H1 (cell line): ENCODE measurements around the gene NADK2. TPM values are rescaled to one million over a fixed set of nuclear protein-coding genes. Genes with fewer than 3 reads are reported as not detected.

Experiments
- CTCF ChIA-PET: fragments of 300-600 bp; sonication (Branson Sonifier 250); formaldehyde crosslinking; loops from one replicate; lab custom pipeline; 2021; ENCODE audit not compliant: partially characterized antibody; lab: Charles Lee
- POLR2A ChIA-PET: fragments of 300-600 bp; sonication (Branson Sonifier 250); formaldehyde crosslinking; loops from one replicate; lab custom pipeline; 2021; ENCODE audit warnings: inconsistent platforms; ENCODE audit not compliant: partially characterized antibody; lab: Charles Lee
- DNase-seq, 2 experiments: peaks; one replicate each; pipeline versions ENCODE4 v3.0.0 to v3.0.0-alpha.2; 2010 to 2022; ENCODE audit warnings: low spot score in 2 of 2, low read depth in 1 of 2, mixed read lengths in 1 of 2
- FAIRE-seq: peaks from 2 replicates; lab custom pipeline; 2011; peaks lifted over from hg19 to GRCh38; lab: Jason Lieb, UNC
- H2AFZ ChIP-seq: 2 replicates; pipeline ENCODE4 v1.8.1; 2012; ENCODE audit warnings: low read length, inconsistent platforms
- H2AK5ac ChIP-seq: 2 replicates; pipeline ENCODE4 v1.6.1; 2013; ENCODE audit warnings: low read depth, low read length
- H2BK120ac ChIP-seq: replicated peaks from 2 replicates; pipeline ENCODE3; 2013; ENCODE audit warnings: low read depth, low read length, inconsistent platforms
- H2BK12ac ChIP-seq: 2 replicates; pipeline ENCODE4 v1.6.1; 2013; ENCODE audit warnings: low read depth, low read length
- H2BK15ac ChIP-seq: 2 replicates; pipeline ENCODE4 v1.6.1; 2013; ENCODE audit warnings: low read length
- H2BK20ac ChIP-seq: 2 replicates; pipeline ENCODE4 v1.6.1; 2013; ENCODE audit warnings: low read length
- H2BK5ac ChIP-seq: 2 replicates; pipeline ENCODE4 v1.6.1; 2013; ENCODE audit warnings: low read depth, low read length
- H3K14ac ChIP-seq: 2 replicates; pipeline ENCODE4 v1.6.1; 2013; ENCODE audit warnings: inconsistent platforms; ENCODE audit not compliant: insufficient read length
- H3K18ac ChIP-seq: 2 replicates; pipeline ENCODE4 v1.6.1; 2013; ENCODE audit warnings: low read length; ENCODE audit errors: extremely low read depth
- H3K23ac ChIP-seq: 2 replicates; pipeline ENCODE4 v1.6.1; 2013; ENCODE audit warnings: inconsistent platforms; ENCODE audit not compliant: insufficient read length
- H3K23me2 ChIP-seq: 2 replicates; pipeline ENCODE4 v1.6.1; 2013; ENCODE audit warnings: low read depth, low read length
- H3K27ac ChIP-seq: 2 replicates; pipeline ENCODE4 v1.6.1; 2011; ENCODE audit warnings: low read depth, low read length, inconsistent platforms
- H3K27me3 ChIP-seq, 4 experiments: replicated peaks in 1 of 4; 1 replicate in 1 of 4; 2 replicates in 3 of 4; pipeline versions ENCODE4 v1.6.1 to v1.8.1; 2011 to 2013; ENCODE audit warnings: low read length in 3 of 4, mild to moderate bottlenecking in 3 of 4, inconsistent platforms in 2 of 4, mixed read lengths in 2 of 4, moderate library complexity in 1 of 4; ENCODE audit not compliant: control insufficient read depth in 3 of 4, insufficient read depth in 3 of 4; ENCODE audit errors: extremely low read depth in 1 of 4
- H3K36me3 ChIP-seq, 4 experiments: 2 replicates each; pipeline versions ENCODE4 v1.6.1 to v1.8.1; 2011 to 2013; ENCODE audit warnings: mild to moderate bottlenecking in 4 of 4, low read length in 3 of 4, moderate library complexity in 2 of 4, control low read depth in 1 of 4, inconsistent platforms in 1 of 4; ENCODE audit not compliant: insufficient read depth in 4 of 4, control insufficient read depth in 2 of 4
- H3K4ac ChIP-seq: replicated peaks from 2 replicates; pipeline ENCODE3; 2013; ENCODE audit warnings: low read length, low read depth, mixed read lengths, inconsistent platforms; ENCODE audit not compliant: insufficient read length
- H3K4me1 ChIP-seq, 4 experiments: replicated peaks in 1 of 4; 1 replicate in 1 of 4; 2 replicates in 3 of 4; pipeline versions ENCODE4 v1.6.1 to v1.8.1; 2011 to 2013; ENCODE audit warnings: low read length in 3 of 4, inconsistent platforms in 2 of 4, mixed read lengths in 1 of 4; ENCODE audit not compliant: insufficient read depth in 4 of 4, control insufficient read depth in 3 of 4
- H3K4me2 ChIP-seq, 2 experiments: 2 replicates each; pipeline versions ENCODE4 v1.6.1 to v1.8.1; 2011 to 2013; ENCODE audit warnings: low read depth in 2 of 2, low read length in 2 of 2, control low read depth in 1 of 2, inconsistent platforms in 1 of 2, mild to moderate bottlenecking in 1 of 2; ENCODE audit not compliant: insufficient read depth in 1 of 2
- H3K4me3 ChIP-seq, 4 experiments: fragments of 200-600, 300-600 bp in 1 of 4; sonication (generic), shearing (Covaris generic), sonication (Bioruptor Twin) in 1 of 4; 2 replicates each; pipeline versions ENCODE4 v1.5.1 to v1.8.1; 2011 to 2016; ENCODE audit warnings: low read length in 4 of 4, low read depth in 3 of 4, control low read depth in 2 of 4, inconsistent platforms in 2 of 4, mild to moderate bottlenecking in 2 of 4, mixed read lengths in 1 of 4, moderate library complexity in 1 of 4; ENCODE audit not compliant: insufficient read depth in 2 of 4; ENCODE audit errors: extremely low read depth in 1 of 4
- H3K56ac ChIP-seq: replicated peaks from 2 replicates; pipeline ENCODE3; 2013; ENCODE audit warnings: low read depth, mild to moderate bottlenecking, mixed read lengths, low read length, inconsistent platforms; ENCODE audit not compliant: insufficient read length
- H3K79me1 ChIP-seq: 2 replicates; pipeline ENCODE4 v1.6.1; 2013; ENCODE audit warnings: low read depth, low read length, control low read depth
- H3K79me2 ChIP-seq, 2 experiments: 2 replicates each; pipeline versions ENCODE4 v1.6.1 to v1.8.1; 2012 to 2013; ENCODE audit warnings: low read length in 2 of 2, mild to moderate bottlenecking in 2 of 2, inconsistent platforms in 1 of 2; ENCODE audit not compliant: insufficient read depth in 2 of 2, control insufficient read depth in 1 of 2
- H3K9ac ChIP-seq, 4 experiments: replicated peaks in 1 of 4; 1 replicate in 1 of 4; 2 replicates in 3 of 4; pipeline versions ENCODE4 v1.6.1 to v1.8.1; 2011 to 2013; ENCODE audit warnings: low read depth in 3 of 4, low read length in 3 of 4, control low read depth in 2 of 4, mild to moderate bottlenecking in 2 of 4, moderate library complexity in 2 of 4, inconsistent platforms in 1 of 4; ENCODE audit errors: extremely low read depth in 1 of 4
- H3K9me3 ChIP-seq, 2 experiments: 2 replicates each; pipeline versions ENCODE4 v1.6.1 to v1.8.1; 2012 to 2013; ENCODE audit warnings: mild to moderate bottlenecking in 2 of 2, moderate library complexity in 2 of 2, control low read depth in 1 of 2, inconsistent platforms in 1 of 2, low read depth in 1 of 2, low read length in 1 of 2, mixed read lengths in 1 of 2; ENCODE audit not compliant: insufficient read depth in 2 of 2
- H4K20me1 ChIP-seq, 2 experiments: replicated peaks in 1 of 2; 2 replicates each; pipeline versions ENCODE3 to v1.8.1; 2011 to 2013; ENCODE audit warnings: inconsistent platforms in 2 of 2, low read length in 2 of 2, mild to moderate bottlenecking in 1 of 2; ENCODE audit not compliant: insufficient read depth in 2 of 2, control insufficient read depth in 1 of 2
- H4K5ac ChIP-seq: 2 replicates; pipeline ENCODE4 v1.6.1; 2013; ENCODE audit warnings: low read length, low read depth, mixed read lengths, inconsistent platforms; ENCODE audit not compliant: insufficient read length
- H4K8ac ChIP-seq: 2 replicates; pipeline ENCODE4 v1.8.0; 2013; ENCODE audit warnings: mild to moderate bottlenecking, moderate library complexity, low read length, inconsistent platforms; ENCODE audit not compliant: insufficient read depth; ENCODE audit errors: extremely low read depth
- H4K91ac ChIP-seq: replicated peaks from 2 replicates; pipeline ENCODE3; 2013; ENCODE audit warnings: low read length, mixed read lengths, inconsistent platforms; ENCODE audit not compliant: insufficient read length
- CTBP2 ChIP-seq: IDR thresholded peaks from 2 replicates; pipeline ENCODE4 v1.7.0; 2011; ENCODE audit warnings: borderline replicate concordance, mild to moderate bottlenecking, moderate library complexity, mixed read lengths, low read length; ENCODE audit not compliant: insufficient read depth, insufficient read length
- WGBS, 2 experiments: shearing (Covaris generic) in 1 of 2; methylation state at CpG; one replicate each; pipeline versions ENCODE4 v1.1.6 to v1.1.7; 2013 to 2015; ENCODE audit warnings: low lambda C conversion rate in 2 of 2, mixed read lengths in 2 of 2, inconsistent platforms in 1 of 2, low coverage in 1 of 2, missing lambda C conversion rate in 1 of 2; ENCODE audit not compliant: insufficient replicate concordance in 2 of 2, insufficient coverage in 1 of 2, insufficient read length in 1 of 2; ENCODE audit errors: extremely low coverage in 1 of 2, missing lambda C conversion rate in 1 of 2; 5-methylcytosine and 5-hydroxymethylcytosine counted together
- polyA plus RNA-seq, 7 experiments: library from polyadenylated mRNA; depleted of rRNA in 3 of 7; stranded (reverse) in 5 of 7; unstranded in 2 of 7; fragments of >200 nt in 5 of 7; fragments of 200-250 nt in 2 of 7; gene quantifications; 1 replicate in 5 of 7; 2 replicates in 1 of 7; 4 replicates in 1 of 7; pipeline versions ENCODE4 v1.2.1 to v1.2.3, GENCODE V29; 2011 to 2013; ENCODE audit warnings: missing spikeins in 2 of 7, mixed read lengths in 2 of 7
- total RNA-seq: library from RNA; stranded (reverse); fragmentation: NEBNext Ultra II Directional; extraction: Animal tissue kit (Norgen Biotek cat#: 25700); gene quantifications from 2 replicates; pipeline ENCODE4 v1.2.1, GENCODE V29; 2021

The NADK2 gene
- total and polyA plus RNA-seq, 2 of the 8 experiments (the other 6 are each of a cell fraction or from before 2014, with no cell fraction given): 3.4 to 16.1 TPM

DNA sequence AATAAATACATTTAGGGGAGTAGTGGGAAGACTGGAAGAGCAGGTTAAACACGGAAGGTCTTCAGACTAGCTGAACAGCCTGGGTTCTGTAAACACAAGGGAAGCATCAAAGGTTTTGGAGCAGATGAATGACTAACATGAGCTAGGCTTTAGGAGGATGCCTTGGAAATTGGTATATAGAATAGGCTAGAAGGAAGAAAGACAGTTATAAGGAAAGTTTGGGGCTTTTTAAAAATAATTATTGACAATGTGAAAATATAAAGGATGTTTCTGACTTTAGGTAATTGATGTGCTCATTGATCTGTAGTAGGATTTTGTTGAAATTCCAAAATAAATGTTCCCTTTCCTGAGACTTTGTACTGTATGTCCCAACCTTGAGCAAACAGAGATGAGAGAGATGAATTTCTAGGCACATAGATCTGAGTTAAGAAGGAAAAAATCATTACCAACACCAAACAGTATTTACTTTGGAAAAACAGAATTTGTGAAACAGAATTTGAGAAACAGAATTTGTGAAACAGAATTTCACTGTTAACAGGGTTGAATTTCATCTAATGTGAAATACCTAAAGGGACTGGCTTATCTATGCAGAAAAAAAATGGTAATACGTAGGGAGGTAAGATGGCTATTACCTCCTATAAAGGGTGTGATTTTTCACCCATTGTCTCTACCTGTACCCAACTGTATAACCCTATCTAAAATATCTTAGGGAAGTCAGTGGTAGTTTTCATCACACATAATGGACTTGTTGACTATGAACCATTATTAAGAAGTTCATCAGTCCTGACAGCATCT, 61.0 kb downstream of the NADK2 start:
- Histone ChIP-seq H3K27ac (no peak overlapping the region), H4K5ac (no peak overlapping the region), H3K4ac (no peak overlapping the region), H3K4me1 (no peaks in the 10 kb centered on the region), H4K20me1 (no peaks in the 10 kb centered on the region), H3K23me2 (no peaks in the 10 kb centered on the region), H3K23ac (no peak overlapping the region), H4K8ac (no peak overlapping the region), H3K27me3 (peaks cover 0 to 3% (median 0%) of the 10 kb centered on the region in 4 experiments; a peak in 1 of 7 replicates), H3K79me1 (no peaks in the 10 kb centered on the region), H2BK12ac (no peak overlapping the region), H3K4me3 (no peak overlapping the region), H4K91ac (no peak overlapping the region), H2BK5ac (no peak overlapping the region), H3K14ac (no peak overlapping the region), H2BK20ac (no peak overlapping the region), H3K79me2 (no peaks in the 10 kb centered on the region), H2AFZ (no peak overlapping the region), H3K4me2 (no peak overlapping the region), H2AK5ac (no peak overlapping the region), H3K9me3 (no peaks in the 10 kb centered on the region; a peak in 1 of 4 replicates), H2BK120ac (no peak overlapping the region), H3K18ac (no peak overlapping the region), H2BK15ac (no peak overlapping the region), H3K56ac (no peak overlapping the region), H3K9ac (no peak overlapping the region), H3K36me3 (peaks cover 4 to 55% (median 25%) of the 10 kb centered on the region in 4 experiments)
- 93% methylated on average over 2 of the region's 2 CpGs; no CpG with 5 or more reads in 1 of the 2 experiments for WGBS, 2 experiments
- TF ChIP-seq CTBP2: no peak
- ChIA-PET POLR2A (no interaction called here), CTCF (interaction anchor here (1.0 kb wide), 1 partner anchor 9 kb away, joined by 3 read pairs; no protein-coding TSS in a partner anchor)
- FAIRE-seq (no peak), DNase-seq (no peak)
